Spleen (tissue), 11 donors: ENCODE measurements around the gene ELF2. TPM values are rescaled to one million over a fixed set of nuclear protein-coding genes. Genes with fewer than 3 reads are reported as not detected.

Experiments
- DNase-seq: peaks from one replicate; pipeline ENCODE4 v3.0.0-alpha.2; 2020
- H3K27ac ChIP-seq, 8 donors: fragments of 200-600 bp; sonication (generic) in 7 of 8; 1 replicate in 4 of 8; 2 replicates in 4 of 8; pipeline versions ENCODE4 v1.5.0 to v1.8.0; 2016 to 2021; ENCODE audit warnings: inconsistent platforms in 4 of 8, mild to moderate bottlenecking in 4 of 8, moderate library complexity in 1 of 8
- H3K27me3 ChIP-seq, 7 donors: fragments of 200-600 bp; sonication (generic) in 6 of 7; replicated peaks in 1 of 7; 1 replicate in 4 of 7; 2 replicates in 3 of 7; pipeline versions ENCODE4 v1.5.0 to v1.8.0; 2016 to 2021; ENCODE audit warnings: inconsistent platforms in 3 of 7, mild to moderate bottlenecking in 1 of 7
- H3K36me3 ChIP-seq, 6 donors: fragments of 200-600 bp; sonication (generic) in 5 of 6; 1 replicate in 4 of 6; 2 replicates in 2 of 6; pipeline versions ENCODE4 v1.5.0 to v1.8.0; 2016 to 2021; ENCODE audit warnings: inconsistent platforms in 2 of 6
- H3K4me1 ChIP-seq, 6 donors: fragments of 200-600 bp; sonication (generic) in 5 of 6; 1 replicate in 3 of 6; 2 replicates in 3 of 6; pipeline versions ENCODE4 v1.5.0 to v1.8.0; 2016 to 2021; ENCODE audit warnings: inconsistent platforms in 3 of 6
- H3K4me3 ChIP-seq, 8 donors: fragments of 200-600 bp; sonication (generic) in 7 of 8; 1 replicate in 4 of 8; 2 replicates in 4 of 8; pipeline versions ENCODE4 v1.5.0 to v1.8.0; 2016 to 2021; ENCODE audit warnings: inconsistent platforms in 4 of 8, mild to moderate bottlenecking in 4 of 8, moderate library complexity in 2 of 8
- H3K9me3 ChIP-seq, 8 donors: fragments of 200-600 bp; sonication (generic) in 7 of 8; 1 replicate in 4 of 8; 2 replicates in 4 of 8; pipeline versions ENCODE4 v1.5.0 to v1.8.0; 2016 to 2021; ENCODE audit warnings: inconsistent platforms in 4 of 8
- POLR2A ChIP-seq, 3 donors: fragments of 450-650 bp; IDR thresholded peaks; one replicate each; pipeline ENCODE4 v1.5.1; 2017; ENCODE audit warnings: antibody characterized with exemption in 3 of 3, mild to moderate bottlenecking in 1 of 3
- POLR2AphosphoS5 ChIP-seq, 3 donors: sonication (generic); formaldehyde crosslinking; IDR thresholded peaks; one replicate each; pipeline ENCODE4 v1.5.1; 2017; ENCODE audit warnings: antibody characterized with exemption in 3 of 3
- WGBS, 5 donors: extraction: QIAGEN DNeasy Blood & Tissue Kit in 3 of 5; methylation state at CpG; one replicate each; pipeline versions ENCODE4 v1.1.5 to v1.1.7; 2013 to 2018; 5-methylcytosine and 5-hydroxymethylcytosine counted together
- intact Hi-C: fragments of 100-400 bp; cut with DNase I; formaldehyde crosslinking; loops from one replicate; pipeline ENCODE4 v1.15.0; 2023; ENCODE audit warnings: low total_unique reads
- polyA plus RNA-seq, 3 donors: library from polyadenylated mRNA; stranded (reverse); fragments of 200-250 nt; gene quantifications; one replicate each; pipeline ENCODE4 v1.2.1, GENCODE V29; 2013
- total RNA-seq, 7 donors: library from RNA; depleted of rRNA in 3 of 7; stranded (reverse); fragments of >200 nt in 3 of 7; fragmentation: NEBNext Ultra II Directional in 4 of 7; extraction: Animal tissue kit (Norgen Biotek cat#: 25700) in 4 of 7; gene quantifications; one replicate each; pipeline versions ENCODE4 v1.1.0 to v1.2.1, GENCODE V29; 2016 to 2021
- TF ChIP-seq, protein P1 (sequence below), 11 experiments: fragments of 200-600 bp in 7 of 11; fragments of 450-650 bp in 4 of 11; sonication (generic) in 4 of 11; IDR thresholded peaks in 8 of 11; conservative IDR thresholded peaks in 3 of 11; 1 replicate in 7 of 11; 2 replicates in 4 of 11; pipeline versions ENCODE4 v1.4.0 to v1.8.0; 2016 to 2021; ENCODE audit warnings: antibody characterized with exemption in 11 of 11, inconsistent platforms in 4 of 11, mild to moderate bottlenecking in 1 of 11
- donor health status: healthy with polysubstance abuse.
- donor health status: DM: no; HTN: no; CAD: no; lungs with moderate emphysema.
- donor health status: DM: no; HTN: no; CAD: no.
- donor health status: Bipolar disorder and iron deficiency.
- donor health status: healthy.
- donor health status: DM: no; HTN: no; CAD: no.
- donor health status: DM: yes; HTN: yes; CAD: no.

The ELF2 gene
- total and polyA plus RNA-seq, 10 donors: 13.0 to 85.8 (median 62.2) TPM

GRCh38 chr4:139053909-139054308, 123.1 kb downstream of the ELF2 start:
- intact Hi-C loops: no loop called here
- H3K4me1 ChIP-seq: peaks cover 0 to 40% (median 7%) of the 10 kb centered on the region in 6 donors
- no peak overlapping the region for H3K27ac ChIP-seq
- H3K27me3 ChIP-seq: no peaks in the 10 kb centered on the region
- no peak overlapping the region for H3K4me3 ChIP-seq
- peaks cover 0 to 100% (median 42%) of the 10 kb centered on the region in 6 donors for H3K36me3 ChIP-seq
- no peaks in the 10 kb centered on the region for H3K9me3 ChIP-seq
- WGBS, 5 donors: 81 to 94% (median 91%) methylated on average over 1 of the region's 1 CpG
- DNase-seq: no peak
- TF ChIP-seq, protein P1, sequence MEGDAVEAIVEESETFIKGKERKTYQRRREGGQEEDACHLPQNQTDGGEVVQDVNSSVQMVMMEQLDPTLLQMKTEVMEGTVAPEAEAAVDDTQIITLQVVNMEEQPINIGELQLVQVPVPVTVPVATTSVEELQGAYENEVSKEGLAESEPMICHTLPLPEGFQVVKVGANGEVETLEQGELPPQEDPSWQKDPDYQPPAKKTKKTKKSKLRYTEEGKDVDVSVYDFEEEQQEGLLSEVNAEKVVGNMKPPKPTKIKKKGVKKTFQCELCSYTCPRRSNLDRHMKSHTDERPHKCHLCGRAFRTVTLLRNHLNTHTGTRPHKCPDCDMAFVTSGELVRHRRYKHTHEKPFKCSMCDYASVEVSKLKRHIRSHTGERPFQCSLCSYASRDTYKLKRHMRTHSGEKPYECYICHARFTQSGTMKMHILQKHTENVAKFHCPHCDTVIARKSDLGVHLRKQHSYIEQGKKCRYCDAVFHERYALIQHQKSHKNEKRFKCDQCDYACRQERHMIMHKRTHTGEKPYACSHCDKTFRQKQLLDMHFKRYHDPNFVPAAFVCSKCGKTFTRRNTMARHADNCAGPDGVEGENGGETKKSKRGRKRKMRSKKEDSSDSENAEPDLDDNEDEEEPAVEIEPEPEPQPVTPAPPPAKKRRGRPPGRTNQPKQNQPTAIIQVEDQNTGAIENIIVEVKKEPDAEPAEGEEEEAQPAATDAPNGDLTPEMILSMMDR (IDR thresholded peaks at IDR 0.05 in 8 of 11, conservative IDR thresholded peaks at IDR 0.05 in 3 of 11): no peak
- TF ChIP-seq POLR2A (IDR thresholded peaks at IDR 0.05): no peak
- no peak for TF ChIP-seq POLR2AphosphoS5 (IDR thresholded peaks at IDR 0.05)

DNA sequence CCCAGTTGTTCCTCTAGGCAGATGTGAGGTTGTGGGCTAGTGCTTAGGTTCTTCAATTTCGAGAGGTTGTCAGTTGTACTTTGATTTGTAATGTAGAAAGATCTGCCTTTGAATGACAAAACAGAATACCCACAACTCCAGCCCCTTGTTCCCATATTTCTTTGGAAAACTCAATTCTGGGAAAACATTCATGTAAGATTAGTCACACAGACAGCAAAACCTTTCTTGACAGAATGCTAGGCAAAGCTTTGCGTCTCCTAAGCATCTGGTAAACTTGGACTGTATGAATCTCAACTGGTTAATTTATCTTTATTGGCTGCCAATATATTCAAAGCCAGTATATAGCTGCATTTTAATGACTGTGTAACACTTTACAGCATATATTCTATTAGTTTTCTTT, 126.6 kb downstream of the ELF2 start:
- peaks cover 0 to 22% (median 3%) of the 10 kb centered on the region in 6 donors for H3K4me1 ChIP-seq
- 70 to 86% (median 76%) methylated on average over 2 of the region's 2 CpGs for WGBS, 5 donors
- intact Hi-C loops: no loop called here
- H3K36me3 ChIP-seq: peaks cover 0 to 100% (median 26%) of the 10 kb centered on the region in 6 donors
- DNase-seq: no peak
- no peak overlapping the region for H3K4me3 ChIP-seq
- H3K9me3 ChIP-seq: no peaks in the 10 kb centered on the region
- H3K27ac ChIP-seq: peak overlapping the region in 5 of 8 donors; percentile 2 to 53 (median 43)
- TF ChIP-seq, protein P1 (IDR thresholded peaks at IDR 0.05 in 8 of 11, conservative IDR thresholded peaks at IDR 0.05 in 3 of 11): no peak
- TF ChIP-seq POLR2AphosphoS5 (IDR thresholded peaks at IDR 0.05) (no peak), POLR2A (IDR thresholded peaks at IDR 0.05) (no peak)
- H3K27me3 ChIP-seq: no peaks in the 10 kb centered on the region

DNA sequence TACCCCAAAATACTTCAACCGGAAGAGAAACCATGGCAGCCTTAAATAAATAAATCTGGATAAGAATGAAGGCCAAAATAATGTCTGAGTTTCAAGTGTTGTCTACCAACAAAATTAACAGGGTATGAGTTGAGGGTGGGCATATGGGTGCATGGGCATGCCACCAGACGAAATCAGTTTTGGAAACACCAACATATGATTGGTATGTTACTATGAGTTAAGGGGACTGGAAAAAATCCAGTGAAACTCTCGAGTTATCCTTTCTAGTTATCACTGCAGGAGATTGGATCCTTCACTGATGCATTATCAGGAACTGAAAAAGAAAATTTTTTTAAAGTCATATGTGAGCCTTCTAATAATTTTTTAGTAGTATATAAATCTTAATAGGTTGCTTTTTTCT, 129.0 kb downstream of the ELF2 start:
- H3K27me3 ChIP-seq: no peaks in the 10 kb centered on the region

DNA sequence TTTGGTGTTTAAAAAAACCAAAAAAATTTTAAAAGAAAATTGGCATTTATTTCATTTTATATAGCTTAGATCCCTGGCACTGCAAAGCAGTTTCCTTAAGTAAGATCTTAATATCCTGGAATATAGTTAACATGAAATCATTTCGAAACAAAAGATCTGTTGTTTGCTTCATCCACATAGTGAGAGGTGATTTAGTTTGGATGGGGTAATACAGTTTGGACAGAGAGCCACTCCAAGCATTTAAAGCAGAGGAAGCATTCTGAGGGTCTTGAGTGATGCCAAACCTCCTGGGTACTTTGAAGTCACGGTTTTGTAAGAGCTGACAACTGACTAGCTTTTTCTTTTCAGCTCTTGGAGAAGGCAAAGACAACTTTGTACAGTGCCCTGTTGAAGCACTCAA, 132.7 kb downstream of the ELF2 start:
- Histone ChIP-seq H3K27me3 (no peaks in the 10 kb centered on the region), H3K4me1 (peaks cover 0 to 26% (median 20%) of the 10 kb centered on the region in 6 donors), H3K27ac (peak overlapping the region in 2 of 8 donors; percentile 4 to 16), H3K36me3 (peaks cover 0 to 77% (median 19%) of the 10 kb centered on the region in 6 donors), H3K4me3 (no peak overlapping the region), H3K9me3 (no peaks in the 10 kb centered on the region)
- intact Hi-C loops: no loop called here
- DNase-seq: no peak
- 89 to 95% (median 94%) methylated on average over 2 of the region's 2 CpGs for WGBS, 5 donors
- no peak for TF ChIP-seq POLR2A (IDR thresholded peaks at IDR 0.05)
- no peak for TF ChIP-seq POLR2AphosphoS5 (IDR thresholded peaks at IDR 0.05)
- TF ChIP-seq, protein P1 (IDR thresholded peaks at IDR 0.05 in 8 of 11, conservative IDR thresholded peaks at IDR 0.05 in 3 of 11): no peak

More for the DNA sequence above, 129.0 kb downstream of the ELF2 start:
- Histone ChIP-seq H3K36me3 (peaks cover 0 to 96% (median 25%) of the 10 kb centered on the region in 6 donors), H3K27ac (no peak overlapping the region), H3K4me1 (peaks cover 0 to 16% (median 6%) of the 10 kb centered on the region in 6 donors), H3K9me3 (no peaks in the 10 kb centered on the region), H3K4me3 (no peak overlapping the region)
- 82 to 95% (median 92%) methylated on average over 3 of the region's 3 CpGs for WGBS, 5 donors
- intact Hi-C loops: no loop called here
- TF ChIP-seq, protein P1 (IDR thresholded peaks at IDR 0.05 in 8 of 11, conservative IDR thresholded peaks at IDR 0.05 in 3 of 11): no peak
- TF ChIP-seq POLR2AphosphoS5 (IDR thresholded peaks at IDR 0.05): no peak
- TF ChIP-seq POLR2A (IDR thresholded peaks at IDR 0.05): no peak
- no peak for DNase-seq
